Measurements from ENCODE around the gene PTPRC.

DNA sequence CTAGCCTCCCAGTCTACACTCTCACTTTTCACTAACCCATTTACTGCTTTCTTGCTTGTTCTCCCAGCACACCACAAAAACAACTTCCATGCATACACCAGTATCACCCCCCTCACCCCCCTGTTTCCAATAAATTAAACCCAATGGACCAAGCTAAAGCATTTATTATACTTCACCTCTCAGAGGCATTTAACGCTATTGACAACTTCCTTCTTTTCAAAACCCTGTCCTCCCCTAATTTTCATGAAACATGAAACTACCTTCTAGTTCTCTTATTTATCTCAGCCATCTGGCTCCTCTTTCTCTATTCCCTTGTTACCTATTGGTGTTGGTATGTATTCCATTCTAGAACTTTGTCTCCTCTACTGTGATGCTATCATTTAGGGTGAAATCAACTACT lies 32.3 kb downstream of the PTPRC start:
- TF ChIP-seq, protein P1, sequence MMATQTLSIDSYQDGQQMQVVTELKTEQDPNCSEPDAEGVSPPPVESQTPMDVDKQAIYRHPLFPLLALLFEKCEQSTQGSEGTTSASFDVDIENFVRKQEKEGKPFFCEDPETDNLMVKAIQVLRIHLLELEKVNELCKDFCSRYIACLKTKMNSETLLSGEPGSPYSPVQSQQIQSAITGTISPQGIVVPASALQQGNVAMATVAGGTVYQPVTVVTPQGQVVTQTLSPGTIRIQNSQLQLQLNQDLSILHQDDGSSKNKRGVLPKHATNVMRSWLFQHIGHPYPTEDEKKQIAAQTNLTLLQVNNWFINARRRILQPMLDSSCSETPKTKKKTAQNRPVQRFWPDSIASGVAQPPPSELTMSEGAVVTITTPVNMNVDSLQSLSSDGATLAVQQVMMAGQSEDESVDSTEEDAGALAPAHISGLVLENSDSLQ (IDR thresholded peaks at IDR 0.05): no peak
- TF ChIP-seq ARNT (IDR thresholded peaks at IDR 0.05) (no peak), SP1 (IDR thresholded peaks at IDR 0.05) (no peak), SUZ12 (IDR thresholded peaks at IDR 0.05) (no peak), LEF1 (IDR thresholded peaks at IDR 0.05; ENCODE audit: borderline replicate concordance) (no peak), FOXA1 (IDR thresholded peaks at IDR 0.05) (no peak), BHLHE40 (IDR thresholded peaks at IDR 0.05; ENCODE audit: borderline replicate concordance) (no peak)

Measured in HEK293T (cell line).